GM12891 (cell line): ENCODE measurements around the gene PLIN5. TPM values are rescaled to one million over a fixed set of nuclear protein-coding genes. Genes with fewer than 3 reads are reported as not detected.

ENCODE experiments used
- DNase-seq: peaks from one replicate; pipeline ENCODE4 v3.0.0; 2011; ENCODE audit warnings: low spot score; ENCODE audit not compliant: insufficient read length
- FAIRE-seq: peaks from 2 replicates; lab custom pipeline; 2011; peaks lifted over from hg19 to GRCh38; lab: Jason Lieb, UNC
- PAX5 ChIP-seq: IDR thresholded peaks from 2 replicates; pipeline ENCODE4 v1.6.1; 2011; ENCODE audit warnings: low read length, moderate library complexity, mild to moderate bottlenecking; ENCODE audit not compliant: insufficient read depth, severe bottlenecking
- POLR2A ChIP-seq: IDR thresholded peaks from 2 replicates; pipeline ENCODE4 v1.6.1; 2011; ENCODE audit warnings: low read depth, low read length, control low read depth
- POLR2AphosphoS5 ChIP-seq: IDR thresholded peaks from 2 replicates; pipeline ENCODE4 v1.6.1; 2011; ENCODE audit warnings: low read depth, low read length, control low read depth
- POU2F2 ChIP-seq: IDR thresholded peaks from 2 replicates; pipeline ENCODE4 v1.6.1; 2011; ENCODE audit warnings: low read depth, mild to moderate bottlenecking, control low read depth, low read length, moderate library complexity
- SPI1 ChIP-seq: IDR thresholded peaks from 2 replicates; pipeline ENCODE4 v1.6.1; 2011; ENCODE audit warnings: low read depth, low read length, control low read depth
- TAF1 ChIP-seq: IDR thresholded peaks from 2 replicates; pipeline ENCODE4 v1.6.1; 2011; ENCODE audit warnings: low read depth, low read length, control low read depth
- polyA plus RNA-seq: library from polyadenylated mRNA; unstranded; fragments of >200 nt; gene quantifications from one replicate; pipeline ENCODE4 v1.2.1, GENCODE V29; 2012; ENCODE audit warnings: low read depth, missing spikeins, inconsistent platforms; ENCODE audit not compliant: missing spikeins

The PLIN5 gene
- polyA plus RNA-seq = 0.24 TPM

GRCh38 chr19:4534836-4535658, at the start of gene PLIN5:
Gene PLIN5 (minus strand): TSS chr19:4535224. CDS start chr19:4534074, 1,150 bp downstream.
- FAIRE-seq (no peak), DNase-seq (peak; percentile 64)
- TF ChIP-seq TAF1 (no peak), POU2F2 (no peak), POLR2A (no peak), PAX5 (no peak), SPI1 (no peak), POLR2AphosphoS5 (no peak)

- no peak for TF ChIP-seq SPI1
- no peak for TF ChIP-seq POLR2A
- no peak for TF ChIP-seq POLR2AphosphoS5
- TF ChIP-seq TAF1 = no peak
- no peak for TF ChIP-seq POU2F2
- no peak for TF ChIP-seq PAX5
- FAIRE-seq = no peak
- no peak for DNase-seq
These were observed 49.1 kb upstream of the PLIN5 start for GRCh38 chr19:4583961-4584669.

GRCh38 chr19:4582980-4583842, 48.2 kb upstream of the PLIN5 start:
- no peak for FAIRE-seq
- DNase-seq = no peak
- TF ChIP-seq SPI1 (no peak), TAF1 (no peak), POLR2AphosphoS5 (no peak), PAX5 (no peak), POU2F2 (no peak), POLR2A (no peak)

GRCh38 chr19:4581666-4582553, 46.9 kb upstream of the PLIN5 start:
- DNase-seq = no peak
- no peak for TF ChIP-seq PAX5
- TF ChIP-seq POLR2AphosphoS5 = no peak
- TF ChIP-seq POLR2A = no peak
- no peak for TF ChIP-seq POU2F2
- no peak for TF ChIP-seq TAF1
- no peak for TF ChIP-seq SPI1
- no peak for FAIRE-seq

- DNase-seq = no peak
- no peak for TF ChIP-seq SPI1
- no peak for TF ChIP-seq POLR2A
- no peak for TF ChIP-seq TAF1
- TF ChIP-seq POLR2AphosphoS5 = no peak
- no peak for TF ChIP-seq POU2F2
- no peak for TF ChIP-seq PAX5
- FAIRE-seq = no peak
These were observed 46.1 kb upstream of the PLIN5 start for GRCh38 chr19:4580961-4581665.

DNA sequence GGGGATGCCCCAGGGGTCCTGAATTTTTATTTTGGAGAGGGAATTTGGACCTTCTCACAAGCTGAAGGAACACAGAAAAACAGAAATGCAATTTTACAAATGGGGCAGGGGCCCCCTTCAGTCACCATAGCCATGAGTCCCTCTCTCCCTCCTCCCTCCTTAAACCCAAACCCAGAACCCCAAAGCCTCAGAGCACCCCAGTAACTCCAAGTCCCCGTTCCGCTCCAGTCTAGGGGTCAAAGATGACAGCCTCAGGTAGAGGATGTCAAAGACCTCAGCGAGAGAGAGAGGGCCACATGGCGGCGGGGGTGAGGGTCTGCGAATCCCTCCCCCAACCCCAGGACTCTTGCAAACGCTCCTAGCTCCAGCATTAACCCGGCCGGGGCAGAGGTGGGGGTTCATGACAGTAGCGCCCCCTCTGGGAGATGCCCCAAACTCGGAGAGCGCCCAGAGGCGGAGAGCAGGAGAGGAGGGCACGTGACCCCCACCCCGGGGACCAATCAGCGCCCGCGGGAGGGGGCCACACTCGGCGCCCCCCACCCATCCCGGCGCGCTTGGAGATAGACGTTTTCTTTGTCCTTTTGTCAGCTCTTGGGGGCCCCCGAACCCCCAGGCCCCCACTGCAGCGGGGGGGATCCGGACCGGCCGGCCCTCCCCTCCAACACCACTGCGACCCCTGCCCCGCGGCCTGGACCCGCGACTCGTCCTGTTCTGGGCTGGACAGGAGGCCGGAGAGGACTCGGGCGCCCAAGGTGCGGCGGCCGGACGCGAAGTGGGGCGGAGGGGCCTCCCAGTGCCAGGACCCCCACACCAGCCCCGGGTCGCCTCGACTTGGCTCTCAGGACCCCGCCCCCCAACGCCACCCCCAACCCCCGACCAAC, 45.2 kb upstream of the PLIN5 start:
- no peak for DNase-seq
- TF ChIP-seq POU2F2 = no peak
- no peak for TF ChIP-seq POLR2A
- TF ChIP-seq TAF1 = no peak
- no peak for TF ChIP-seq SPI1
- TF ChIP-seq POLR2AphosphoS5 = no peak
- no peak for TF ChIP-seq PAX5
- FAIRE-seq = no peak

GRCh38 chr19:4579389-4579788, 44.4 kb upstream of the PLIN5 start:
- DNase-seq (no peak), FAIRE-seq (no peak)
- TF ChIP-seq SPI1 = no peak
- TF ChIP-seq TAF1 = no peak
- no peak for TF ChIP-seq PAX5
- no peak for TF ChIP-seq POLR2AphosphoS5
- TF ChIP-seq POLR2A = no peak
- TF ChIP-seq POU2F2 = no peak
